K562 (cell line): ENCODE data around the gene SPHK1.

Experiments used
- BRCA1 ChIP-seq, 2 experiments: fragments of 450-650 bp in 1 of 2; sonication (generic) in 1 of 2; formaldehyde crosslinking in 1 of 2; IDR thresholded peaks; 2 replicates each; pipeline versions ENCODE4 v1.5.0 to v1.6.1; 2017 to 2020; ENCODE audit warnings: mild to moderate bottlenecking in 1 of 2, missing genetic modification reagents in 1 of 2
- EP300 ChIP-seq: IDR thresholded peaks from 2 replicates; pipeline ENCODE4 v1.6.1; 2012; ENCODE audit warnings: low read length, improper control_type of control experiment
- EZH2 ChIP-seq: IDR thresholded peaks from 2 replicates; pipeline ENCODE4 v1.6.1; 2012; ENCODE audit warnings: low read depth, mild to moderate bottlenecking, inconsistent platforms, low read length, borderline replicate concordance
- FOSL1 ChIP-seq: fragments of 200-800 bp; sonication (Bioruptor generic); conservative IDR thresholded peaks from 2 replicates; pipeline ENCODE4 v1.6.1; 2016; ENCODE audit warnings: missing genetic modification characterization, missing compliant biosample characterization
- KLF1 ChIP-seq: fragments of 450-650 bp; IDR thresholded peaks from 2 replicates; pipeline ENCODE4 v1.6.1; 2016; ENCODE audit warnings: missing genetic modification characterization, missing compliant biosample characterization
- MED1 ChIP-seq: sonication (generic); formaldehyde crosslinking; IDR thresholded peaks from 2 replicates; pipeline ENCODE4 v1.8.1; 2023; ENCODE audit warnings: missing genetic modification reagents, borderline replicate concordance
- MTA3 ChIP-seq: fragments of 450-650 bp; formaldehyde crosslinking; IDR thresholded peaks from 2 replicates; pipeline ENCODE4 v1.6.1; 2017; ENCODE audit warnings: mild to moderate bottlenecking, borderline replicate concordance
- ZBTB7A ChIP-seq: IDR thresholded peaks from 2 replicates; pipeline ENCODE4 v1.6.1; 2011; ENCODE audit warnings: low read depth, mild to moderate bottlenecking, low read length, moderate library complexity, borderline replicate concordance; ENCODE audit not compliant: control insufficient read depth
- ZNF121 ChIP-seq: sonication (generic); formaldehyde crosslinking; conservative IDR thresholded peaks from 2 replicates; pipeline ENCODE4 v1.8.0; 2022; ENCODE audit warnings: missing genetic modification reagents
- ZNF696 ChIP-seq: fragments of 250-450 bp; sonication (Bioruptor Pico); conservative IDR thresholded peaks from 2 replicates; pipeline ENCODE4 v1.4.0; 2020; ENCODE audit warnings: mild to moderate bottlenecking, moderate library complexity
- TF ChIP-seq, protein P1 (sequence below): sonication (generic); formaldehyde crosslinking; IDR thresholded peaks from 2 replicates; pipeline ENCODE4 v1.8.1; 2022; ENCODE audit warnings: missing genetic modification reagents
- TF ChIP-seq, protein P2 (sequence below): fragments of 450-650 bp; IDR thresholded peaks from 2 replicates; pipeline ENCODE4 v1.6.1; 2016; ENCODE audit warnings: low read depth
- TF ChIP-seq, protein P3 (sequence below): fragments of 250-450 bp; sonication (Bioruptor Pico); IDR thresholded peaks from 2 replicates; pipeline ENCODE4 v1.8.0; 2021; ENCODE audit warnings: mild to moderate bottlenecking, moderate library complexity

DNA sequence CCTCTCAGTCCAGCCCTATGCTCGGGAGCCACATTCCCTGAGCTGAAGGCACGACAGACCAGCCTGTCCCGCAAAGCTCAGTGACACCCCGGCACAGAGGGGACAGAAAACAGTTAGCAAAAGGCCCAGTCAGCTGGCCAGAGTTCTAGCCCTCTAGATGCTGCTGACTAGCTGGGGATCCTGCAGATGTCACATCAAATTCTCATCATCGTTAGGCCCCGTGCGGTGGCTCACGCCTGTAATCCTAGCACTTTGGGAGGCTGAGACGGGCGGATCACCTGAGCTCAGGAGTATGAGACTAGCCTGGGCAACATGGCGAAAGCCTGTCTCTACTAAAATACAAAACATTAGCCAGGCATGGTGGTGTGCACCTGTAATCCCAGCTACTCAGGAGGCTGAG is 51.3 kb downstream of the SPHK1 start:
- no peak for TF ChIP-seq ZNF121 (CRISPR knock-in tag)
- no peak for TF ChIP-seq KLF1 (tag)
- TF ChIP-seq, protein P1, sequence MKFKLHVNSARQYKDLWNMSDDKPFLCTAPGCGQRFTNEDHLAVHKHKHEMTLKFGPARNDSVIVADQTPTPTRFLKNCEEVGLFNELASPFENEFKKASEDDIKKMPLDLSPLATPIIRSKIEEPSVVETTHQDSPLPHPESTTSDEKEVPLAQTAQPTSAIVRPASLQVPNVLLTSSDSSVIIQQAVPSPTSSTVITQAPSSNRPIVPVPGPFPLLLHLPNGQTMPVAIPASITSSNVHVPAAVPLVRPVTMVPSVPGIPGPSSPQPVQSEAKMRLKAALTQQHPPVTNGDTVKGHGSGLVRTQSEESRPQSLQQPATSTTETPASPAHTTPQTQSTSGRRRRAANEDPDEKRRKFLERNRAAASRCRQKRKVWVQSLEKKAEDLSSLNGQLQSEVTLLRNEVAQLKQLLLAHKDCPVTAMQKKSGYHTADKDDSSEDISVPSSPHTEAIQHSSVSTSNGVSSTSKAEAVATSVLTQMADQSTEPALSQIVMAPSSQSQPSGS (CRISPR knock-in tag), result no peak
- no peak for TF ChIP-seq FOSL1
- TF ChIP-seq ZBTB7A, result no peak
- TF ChIP-seq, protein P2, sequence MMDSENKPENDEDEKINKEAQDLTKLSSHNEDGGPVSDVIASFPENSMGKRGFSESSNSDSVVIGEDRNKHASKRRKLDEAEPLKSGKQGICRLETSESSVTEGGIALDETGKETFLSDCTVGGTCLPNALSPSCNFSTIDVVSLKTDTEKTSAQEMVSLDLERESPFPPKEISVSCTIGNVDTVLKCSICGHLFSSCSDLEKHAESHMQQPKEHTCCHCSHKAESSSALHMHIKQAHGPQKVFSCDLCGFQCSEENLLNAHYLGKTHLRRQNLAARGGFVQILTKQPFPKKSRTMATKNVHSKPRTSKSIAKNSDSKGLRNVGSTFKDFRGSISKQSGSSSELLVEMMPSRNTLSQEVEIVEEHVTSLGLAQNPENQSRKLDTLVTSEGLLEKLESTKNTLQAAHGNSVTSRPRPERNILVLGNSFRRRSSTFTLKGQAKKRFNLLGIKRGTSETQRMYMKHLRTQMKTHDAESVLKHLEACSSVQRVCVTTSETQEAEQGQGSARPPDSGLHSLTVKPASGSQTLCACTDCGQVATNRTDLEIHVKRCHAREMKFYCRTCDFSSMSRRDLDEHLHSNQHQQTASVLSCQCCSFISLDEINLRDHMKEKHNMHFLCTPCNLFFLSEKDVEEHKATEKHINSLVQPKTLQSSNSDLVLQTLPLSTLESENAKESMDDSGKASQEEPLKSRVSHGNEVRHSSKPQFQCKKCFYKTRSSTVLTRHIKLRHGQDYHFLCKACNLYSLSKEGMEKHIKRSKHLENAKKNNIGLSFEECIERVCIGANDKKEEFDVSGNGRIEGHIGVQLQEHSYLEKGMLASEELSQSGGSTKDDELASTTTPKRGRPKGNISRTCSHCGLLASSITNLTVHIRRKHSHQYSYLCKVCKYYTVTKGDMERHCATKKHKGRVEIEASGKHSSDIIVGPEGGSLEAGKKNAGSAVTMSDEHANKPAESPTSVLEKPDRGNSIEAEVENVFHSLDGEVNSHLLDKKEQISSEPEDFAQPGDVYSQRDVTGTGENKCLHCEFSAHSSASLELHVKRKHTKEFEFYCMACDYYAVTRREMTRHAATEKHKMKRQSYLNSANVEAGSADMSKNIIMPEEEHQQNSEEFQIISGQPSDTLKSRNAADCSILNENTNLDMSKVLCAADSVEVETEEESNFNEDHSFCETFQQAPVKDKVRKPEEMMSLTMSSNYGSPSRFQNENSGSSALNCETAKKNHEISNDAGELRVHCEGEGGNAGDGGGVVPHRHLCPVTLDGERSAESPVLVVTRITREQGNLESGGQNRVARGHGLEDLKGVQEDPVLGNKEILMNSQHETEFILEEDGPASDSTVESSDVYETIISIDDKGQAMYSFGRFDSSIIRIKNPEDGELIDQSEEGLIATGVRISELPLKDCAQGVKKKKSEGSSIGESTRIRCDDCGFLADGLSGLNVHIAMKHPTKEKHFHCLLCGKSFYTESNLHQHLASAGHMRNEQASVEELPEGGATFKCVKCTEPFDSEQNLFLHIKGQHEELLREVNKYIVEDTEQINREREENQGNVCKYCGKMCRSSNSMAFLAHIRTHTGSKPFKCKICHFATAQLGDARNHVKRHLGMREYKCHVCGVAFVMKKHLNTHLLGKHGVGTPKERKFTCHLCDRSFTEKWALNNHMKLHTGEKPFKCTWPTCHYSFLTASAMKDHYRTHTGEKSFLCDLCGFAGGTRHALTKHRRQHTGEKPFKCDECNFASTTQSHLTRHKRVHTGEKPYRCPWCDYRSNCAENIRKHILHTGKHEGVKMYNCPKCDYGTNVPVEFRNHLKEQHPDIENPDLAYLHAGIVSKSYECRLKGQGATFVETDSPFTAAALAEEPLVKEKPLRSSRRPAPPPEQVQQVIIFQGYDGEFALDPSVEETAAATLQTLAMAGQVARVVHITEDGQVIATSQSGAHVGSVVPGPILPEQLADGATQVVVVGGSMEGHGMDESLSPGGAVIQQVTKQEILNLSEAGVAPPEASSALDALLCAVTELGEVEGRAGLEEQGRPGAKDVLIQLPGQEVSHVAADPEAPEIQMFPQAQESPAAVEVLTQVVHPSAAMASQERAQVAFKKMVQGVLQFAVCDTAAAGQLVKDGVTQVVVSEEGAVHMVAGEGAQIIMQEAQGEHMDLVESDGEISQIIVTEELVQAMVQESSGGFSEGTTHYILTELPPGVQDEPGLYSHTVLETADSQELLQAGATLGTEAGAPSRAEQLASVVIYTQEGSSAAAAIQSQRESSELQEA, result no peak
- TF ChIP-seq MED1 (CRISPR knock-in tag), result no peak
- TF ChIP-seq BRCA1 (IDR thresholded peaks at IDR 0.05), result no peak
- no peak for TF ChIP-seq BRCA1 (CRISPR knock-in tag; IDR thresholded peaks at IDR 0.05)
- no peak for TF ChIP-seq EZH2
- no peak for TF ChIP-seq MTA3
- TF ChIP-seq ZNF696 (CRISPR knock-in tag), result no peak
- no peak for TF ChIP-seq EP300
- TF ChIP-seq, protein P3, sequence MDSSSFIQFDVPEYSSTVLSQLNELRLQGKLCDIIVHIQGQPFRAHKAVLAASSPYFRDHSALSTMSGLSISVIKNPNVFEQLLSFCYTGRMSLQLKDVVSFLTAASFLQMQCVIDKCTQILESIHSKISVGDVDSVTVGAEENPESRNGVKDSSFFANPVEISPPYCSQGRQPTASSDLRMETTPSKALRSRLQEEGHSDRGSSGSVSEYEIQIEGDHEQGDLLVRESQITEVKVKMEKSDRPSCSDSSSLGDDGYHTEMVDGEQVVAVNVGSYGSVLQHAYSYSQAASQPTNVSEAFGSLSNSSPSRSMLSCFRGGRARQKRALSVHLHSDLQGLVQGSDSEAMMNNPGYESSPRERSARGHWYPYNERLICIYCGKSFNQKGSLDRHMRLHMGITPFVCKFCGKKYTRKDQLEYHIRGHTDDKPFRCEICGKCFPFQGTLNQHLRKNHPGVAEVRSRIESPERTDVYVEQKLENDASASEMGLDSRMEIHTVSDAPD (CRISPR knock-in tag), result no peak
